IMR-90 (cell line): ENCODE measurements around the gene AUTS2. TPM values are rescaled to one million over a fixed set of nuclear protein-coding genes. Genes with fewer than 3 reads are reported as not detected.

Experiments
- ATAC-seq: fragments of 200-7000 bp; cut with Tn5 transposase; 2 replicates; pipeline ENCODE4 v1.9.1; 2020; ENCODE audit warnings: low read depth, mild to moderate bottlenecking, moderate library complexity
- BruUV-seq: library from RNA; stranded (reverse); fragments of 400-500 nt; replicated peaks from 2 replicates; lab custom pipeline; 2021; lab: Mats Ljungman, UMichigan
- CTCF ChIA-PET: fragments of 300-600 bp; formaldehyde crosslinking; extraction: SDS; loops from one replicate; lab custom pipeline; 2021; ENCODE audit warnings: antibody characterized with exemption; lab: Yijun Ruan, JAX
- POLR2A ChIA-PET: fragments of 300-600 bp; sonication (Branson Sonifier 250); formaldehyde crosslinking; loops from one replicate; lab custom pipeline; 2022; ENCODE audit warnings: antibody characterized with exemption; ENCODE audit not compliant: unreplicated experiment; lab: Charles Lee
- DNase-seq: peaks from one replicate; pipeline ENCODE4 v3.0.0; 2013
- H2AFZ ChIP-seq: replicated peaks from 2 replicates; pipeline ENCODE3; 2013; ENCODE audit warnings: low read length, mild to moderate bottlenecking; ENCODE audit not compliant: poor library complexity
- H2AK5ac ChIP-seq: 2 replicates; pipeline ENCODE4 v1.6.1; 2013; ENCODE audit warnings: low read depth, low read length, inconsistent platforms
- H2AK9ac ChIP-seq: replicated peaks from 2 replicates; pipeline ENCODE3; 2013; ENCODE audit warnings: mild to moderate bottlenecking, low read depth, low read length, moderate library complexity; ENCODE audit not compliant: poor library complexity
- H2BK120ac ChIP-seq: 2 replicates; pipeline ENCODE4 v1.6.1; 2013; ENCODE audit warnings: low read depth, low read length, inconsistent platforms
- H2BK15ac ChIP-seq: 3 replicates; pipeline ENCODE4 v1.6.1; 2013; ENCODE audit warnings: low read depth, low read length, inconsistent platforms
- H2BK20ac ChIP-seq: 2 replicates; pipeline ENCODE4 v1.6.1; 2013; ENCODE audit warnings: low read depth, mild to moderate bottlenecking, inconsistent platforms, low read length, moderate library complexity
- H2BK5ac ChIP-seq: 2 replicates; pipeline ENCODE4 v1.6.1; 2013; ENCODE audit warnings: mild to moderate bottlenecking, low read depth, low read length, inconsistent platforms; ENCODE audit not compliant: poor library complexity, severe bottlenecking
- H3K14ac ChIP-seq: replicated peaks from 2 replicates; pipeline ENCODE4 v1.6.1; 2013; ENCODE audit warnings: low read depth, low read length, inconsistent platforms
- H3K18ac ChIP-seq: 2 replicates; pipeline ENCODE4 v1.6.1; 2013; ENCODE audit warnings: low read depth, low read length, control low read depth
- H3K23ac ChIP-seq: 2 replicates; pipeline ENCODE4 v1.6.1; 2013; ENCODE audit warnings: low read depth, low read length, inconsistent platforms
- H3K27ac ChIP-seq: 2 replicates; pipeline ENCODE4 v1.5.1; 2013; ENCODE audit warnings: mild to moderate bottlenecking, control low read depth, low read length; ENCODE audit not compliant: insufficient read depth
- H3K27me3 ChIP-seq: 2 replicates; pipeline ENCODE4 v1.6.1; 2013; ENCODE audit warnings: low read length; ENCODE audit not compliant: control insufficient read depth, insufficient read depth
- H3K36me3 ChIP-seq: 2 replicates; pipeline ENCODE4 v1.6.1; 2013; ENCODE audit warnings: low read length, mixed read lengths; ENCODE audit not compliant: control insufficient read depth, insufficient read depth
- H3K4ac ChIP-seq: 2 replicates; pipeline ENCODE4 v1.6.1; 2013; ENCODE audit warnings: low read depth, low read length, inconsistent platforms
- H3K4me1 ChIP-seq: 2 replicates; pipeline ENCODE4 v1.6.1; 2013; ENCODE audit warnings: low read length, mixed read lengths; ENCODE audit not compliant: control insufficient read depth, insufficient read depth
- H3K4me2 ChIP-seq: 2 replicates; pipeline ENCODE4 v1.6.1; 2013; ENCODE audit warnings: low read depth, mild to moderate bottlenecking, control low read depth, low read length, moderate library complexity
- H3K4me3 ChIP-seq: 2 replicates; pipeline ENCODE4 v1.5.1; 2013; ENCODE audit warnings: low read depth, mild to moderate bottlenecking, control low read depth, low read length, moderate library complexity; ENCODE audit not compliant: insufficient read depth
- H3K56ac ChIP-seq: 2 replicates; pipeline ENCODE4 v1.6.1; 2013; ENCODE audit warnings: low read length, inconsistent platforms; ENCODE audit not compliant: insufficient read depth; ENCODE audit errors: extremely low read depth
- H3K79me1 ChIP-seq, 2 experiments: 2 replicates each; pipeline ENCODE4 v1.6.1; 2013; ENCODE audit warnings: low read length in 2 of 2, inconsistent platforms in 1 of 2, low read depth in 1 of 2
- H3K9ac ChIP-seq: 2 replicates; pipeline ENCODE4 v1.6.1; 2013; ENCODE audit warnings: low read depth, low read length, control low read depth
- H3K9me1 ChIP-seq: 2 replicates; pipeline ENCODE4 v1.6.1; 2013; ENCODE audit warnings: low read length, inconsistent platforms; ENCODE audit not compliant: insufficient read depth
- H3K9me3 ChIP-seq: 2 replicates; pipeline ENCODE4 v1.6.1; 2013; ENCODE audit warnings: low read length; ENCODE audit not compliant: control insufficient read depth, insufficient read depth
- H4K20me1 ChIP-seq: 2 replicates; pipeline ENCODE4 v1.6.1; 2013; ENCODE audit warnings: low read length, inconsistent platforms; ENCODE audit not compliant: insufficient read depth
- H4K5ac ChIP-seq: 2 replicates; pipeline ENCODE4 v1.6.1; 2013; ENCODE audit warnings: mild to moderate bottlenecking, low read depth, low read length, control low read depth
- H4K8ac ChIP-seq, 2 experiments: 2 replicates each; pipeline ENCODE4 v1.6.1; 2013; ENCODE audit warnings: low read depth in 2 of 2, low read length in 2 of 2, control low read depth in 1 of 2, inconsistent platforms in 1 of 2
- H4K91ac ChIP-seq: 2 replicates; pipeline ENCODE4 v1.6.1; 2013; ENCODE audit warnings: low read depth, low read length, inconsistent platforms; ENCODE audit not compliant: insufficient read depth
- BHLHE40 ChIP-seq: fragments of 150-350 bp; IDR thresholded peaks from 2 replicates; pipeline ENCODE4 v1.6.1; 2016; ENCODE audit warnings: mild to moderate bottlenecking, low read depth, low read length
- CEBPB ChIP-seq: IDR thresholded peaks from 2 replicates; pipeline ENCODE4 v1.6.1; 2012; ENCODE audit warnings: low read depth, low read length, improper control_type of control experiment
- CHD1 ChIP-seq: IDR thresholded peaks from 2 replicates; pipeline ENCODE4 v1.6.1; 2012; ENCODE audit warnings: low read depth, low read length, improper control_type of control experiment
- CTCF ChIP-seq: conservative IDR thresholded peaks from 2 replicates; pipeline ENCODE4 v1.5.1; 2012; ENCODE audit warnings: mild to moderate bottlenecking, low read depth, low read length, improper control_type of control experiment
- ELK1 ChIP-seq: fragments of 150-350 bp; IDR thresholded peaks from 2 replicates; pipeline ENCODE4 v1.6.1; 2016; ENCODE audit warnings: low read depth, mild to moderate bottlenecking, low read length, moderate library complexity, borderline replicate concordance
- FOS ChIP-seq: fragments of 150-350 bp; IDR thresholded peaks from 2 replicates; pipeline ENCODE4 v1.6.1; 2016; ENCODE audit warnings: low read depth, low read length
- MAFK ChIP-seq: IDR thresholded peaks from 2 replicates; pipeline ENCODE4 v1.6.1; 2012; ENCODE audit warnings: low read depth, low read length, improper control_type of control experiment
- MAZ ChIP-seq: IDR thresholded peaks from 2 replicates; pipeline ENCODE4 v1.6.1; 2012; ENCODE audit warnings: low read depth, mild to moderate bottlenecking, low read length, improper control_type of control experiment, moderate library complexity, borderline replicate concordance
- MXI1 ChIP-seq: IDR thresholded peaks from 2 replicates; pipeline ENCODE4 v1.6.1; 2012; ENCODE audit warnings: low read depth, mild to moderate bottlenecking, low read length, moderate library complexity, borderline replicate concordance
- NFE2L2 ChIP-seq: fragments of 150-350 bp; IDR thresholded peaks from 2 replicates; pipeline ENCODE4 v1.6.1; 2016; ENCODE audit warnings: low read depth, mild to moderate bottlenecking, low read length
- POLR2A ChIP-seq: IDR thresholded peaks from 2 replicates; pipeline ENCODE4 v1.6.1; 2012; ENCODE audit warnings: mild to moderate bottlenecking, low read depth, low read length
- RAD21 ChIP-seq: IDR thresholded peaks from 2 replicates; pipeline ENCODE4 v1.6.1; 2012; ENCODE audit warnings: low read length, improper control_type of control experiment
- RCOR1 ChIP-seq: IDR thresholded peaks from 2 replicates; pipeline ENCODE4 v1.6.1; 2012; ENCODE audit warnings: mild to moderate bottlenecking, low read length, improper control_type of control experiment; ENCODE audit not compliant: insufficient replicate concordance
- RFX5 ChIP-seq: IDR thresholded peaks from 2 replicates; pipeline ENCODE4 v1.8.0; 2012; ENCODE audit warnings: low read depth, mild to moderate bottlenecking, low read length, moderate library complexity
- SMC3 ChIP-seq: fragments of 150-350 bp; IDR thresholded peaks from 2 replicates; pipeline ENCODE4 v1.6.1; 2016; ENCODE audit warnings: low read depth, mild to moderate bottlenecking, antibody characterized with exemption, low read length, moderate library complexity
- WGBS, 2 experiments: methylation state at CpG; one replicate each; pipeline versions ENCODE4 v1.1.5 to v1.1.7; 2013; ENCODE audit warnings: missing lambda C conversion rate in 2 of 2; ENCODE audit not compliant: insufficient read length in 1 of 2; ENCODE audit errors: extremely low coverage in 2 of 2; 5-methylcytosine and 5-hydroxymethylcytosine counted together
- dilution Hi-C: fragments of 300-500 bp; cut with HindIII; formaldehyde crosslinking; loops from one replicate; pipeline ENCODE4 v1.14.3; 2018; ENCODE audit warnings: low sequenced_read_pairs; ENCODE audit not compliant: unreplicated experiment
- in situ Hi-C: fragments of 300-500 bp; cut with MboI; formaldehyde crosslinking; loops from 3 replicates; pipeline ENCODE4 v1.14.3; 2019; ENCODE audit warnings: low sequenced_read_pairs, inconsistent platforms, mixed read lengths
- intact Hi-C: fragments of 100-400 bp; cut with micrococcal nuclease; formaldehyde crosslinking; loops from 2 replicates; pipeline ENCODE4 v1.10.0; 2022
- polyA plus RNA-seq, 3 experiments: library from polyadenylated mRNA; depleted of rRNA; stranded (reverse); fragments of >200 nt; gene quantifications; 2 replicates each; pipeline ENCODE4 v1.2.3, GENCODE V29; 2012; ENCODE audit warnings: low replicate concordance in 1 of 3
- total RNA-seq: library from RNA; depleted of rRNA; stranded (reverse); fragments of >200 nt; gene quantifications from 2 replicates; pipeline ENCODE4 v1.2.3, GENCODE V29; 2012

Gene AUTS2
- total and polyA plus RNA-seq, 2 of the 4 experiments (the other 2 are of a cell fraction): 0.90 to 3.0 TPM

GRCh38 chr7:69927461-69927860, 329.2 kb downstream of the AUTS2 start:
- Histone ChIP-seq H4K20me1 (no peaks in the 10 kb centered on the region), H3K4ac (no peak overlapping the region), H3K56ac (no peak overlapping the region), H2BK5ac (no peak overlapping the region), H3K4me2 (no peak overlapping the region), H3K9ac (no peak overlapping the region), H3K18ac (no peak overlapping the region), H4K8ac (no peak overlapping the region), H2BK20ac (no peak overlapping the region), H3K4me3 (no peak overlapping the region), H3K9me1 (no peaks in the 10 kb centered on the region), H3K9me3 (peaks cover 2% of the 10 kb centered on the region; the same call in 1 of the 2 replicates), H4K5ac (no peak overlapping the region), H2AK5ac (no peak overlapping the region), H3K36me3 (no peaks in the 10 kb centered on the region), H3K79me1 (no peaks in the 10 kb centered on the region), H3K23ac (no peak overlapping the region), H2BK120ac (no peak overlapping the region), H3K4me1 (no peaks in the 10 kb centered on the region), H3K27me3 (no peaks in the 10 kb centered on the region), H4K91ac (no peak overlapping the region), H2AK9ac (no peak overlapping the region), H3K14ac (no peak overlapping the region), H3K27ac (no peak overlapping the region), H2BK15ac (no peak overlapping the region), H2AFZ (no peak overlapping the region)
- in situ Hi-C loops: no loop called here
- intact Hi-C loops: no loop called here
- POLR2A ChIA-PET: no interaction called here
- ATAC-seq (no peak), DNase-seq (no peak)
- TF ChIP-seq RCOR1 (no peak), SMC3 (no peak), MAZ (no peak), RAD21 (no peak), ELK1 (no peak), BHLHE40 (no peak), MXI1 (no peak), RFX5 (no peak), MAFK (no peak), CHD1 (no peak), FOS (no peak), POLR2A (no peak), CTCF (no peak), CEBPB (no peak), NFE2L2 (no peak)
- no TSS peak for BruUV-seq
- dilution Hi-C loops: no loop called here
- 77% methylated on average over 6 of the region's 10 CpGs; no CpG with 5 or more reads in 1 of the 2 experiments for WGBS, 2 experiments
- CTCF ChIA-PET: no interaction called here
